Stimulated activated memory B cell treated with anti-CD40 and anti-IgM and Interleukin-4, amounts not matched to agents 10 μg/mL and 1 μg/mL and 100 μg/mL, for 72 hours (primary cell): ENCODE data around the gene COA1.
"Not testable (repeated sequence)": the region's sequence is repeated elsewhere in the genome, so short reads cannot be mapped to it uniquely, and the experiment has no call there.

Experiments used
- ATAC-seq: fragments of 150-1000 bp; cut with Tn5 transposase; 2 replicates; pipeline ENCODE4 v1.10.0; 2021
- H3K27ac Mint-ChIP-seq: one replicate; pipeline ENCODE4 v1.8.0; 2022; ENCODE audit warnings: mild to moderate bottlenecking, mixed read lengths
- H3K27me3 Mint-ChIP-seq: one replicate; pipeline ENCODE4 v1.8.0; 2022; ENCODE audit warnings: mixed read lengths
- H3K36me3 Mint-ChIP-seq: one replicate; pipeline ENCODE4 v1.8.0; 2022; ENCODE audit warnings: mixed read lengths
- H3K4me1 Mint-ChIP-seq: one replicate; pipeline ENCODE4 v1.8.0; 2022; ENCODE audit warnings: mixed read lengths
- H3K4me3 Mint-ChIP-seq: one replicate; pipeline ENCODE4 v1.8.0; 2022; ENCODE audit warnings: mild to moderate bottlenecking, moderate library complexity, mixed read lengths
- H3K9me3 Mint-ChIP-seq: one replicate; pipeline ENCODE4 v1.8.0; 2022; ENCODE audit warnings: mixed read lengths

COA1 gene

GRCh38 chr7:43602256-43602655, 127.1 kb downstream of the COA1 start:
- Mint-ChIP-seq H3K27ac (no peak overlapping the region), H3K27me3 (no peaks in the 10 kb centered on the region), H3K9me3 (peaks cover 3% of the 10 kb centered on the region), H3K36me3 (peaks cover 32% of the 10 kb centered on the region), H3K4me1 (peaks cover 32% of the 10 kb centered on the region), H3K4me3 (no peak overlapping the region)
- ATAC-seq: no peak

GRCh38 chr7:43600056-43600455, 129.3 kb downstream of the COA1 start:
- Mint-ChIP-seq H3K27ac (peak overlapping the region; percentile 77), H3K9me3 (peaks cover 3% of the 10 kb centered on the region), H3K4me3 (no peak overlapping the region), H3K4me1 (peaks cover 30% of the 10 kb centered on the region), H3K27me3 (no peaks in the 10 kb centered on the region), H3K36me3 (peaks cover 26% of the 10 kb centered on the region)
- ATAC-seq: no peak

GRCh38 chr7:43596426-43596825, 132.9 kb downstream of the COA1 start:
- Mint-ChIP-seq H3K36me3 (peaks cover 21% of the 10 kb centered on the region), H3K4me1 (peaks cover 56% of the 10 kb centered on the region)
- H3K27ac Mint-ChIP-seq, ATAC-seq, H3K9me3 Mint-ChIP-seq, H3K4me3 Mint-ChIP-seq, H3K27me3 Mint-ChIP-seq: not testable (repeated sequence)

- H3K9me3 Mint-ChIP-seq: no peaks in the 10 kb centered on the region
- no peak for ATAC-seq
Measured at GRCh38 chr7:43594020-43594419, 135.3 kb downstream of the COA1 start.

GRCh38 chr7:43593010-43593409, 136.3 kb downstream of the COA1 start:
- Mint-ChIP-seq H3K36me3 (peaks cover 12% of the 10 kb centered on the region), H3K27ac (peak overlapping the region; percentile 97), H3K4me3 (no peak overlapping the region)

More at GRCh38 chr7:43594020-43594419, 135.3 kb downstream of the COA1 start:
- peak overlapping the region; percentile 97 for H3K27ac Mint-ChIP-seq
- H3K27me3 Mint-ChIP-seq: no peaks in the 10 kb centered on the region
- peaks cover 12% of the 10 kb centered on the region for H3K36me3 Mint-ChIP-seq
- H3K4me1 Mint-ChIP-seq: peaks cover 70% of the 10 kb centered on the region
- peak overlapping the region; percentile 10 for H3K4me3 Mint-ChIP-seq

GRCh38 chr7:43592326-43592725, 137.0 kb downstream of the COA1 start:
- no peaks in the 10 kb centered on the region for H3K9me3 Mint-ChIP-seq
- peaks cover 82% of the 10 kb centered on the region for H3K4me1 Mint-ChIP-seq
- ATAC-seq: no peak
- H3K4me3 Mint-ChIP-seq: peak overlapping the region; percentile 24
- peak overlapping the region; percentile 97 for H3K27ac Mint-ChIP-seq
- H3K36me3 Mint-ChIP-seq: peaks cover 11% of the 10 kb centered on the region
- H3K27me3 Mint-ChIP-seq: no peaks in the 10 kb centered on the region

More at GRCh38 chr7:43593010-43593409, 136.3 kb downstream of the COA1 start:
- Mint-ChIP-seq H3K4me1 (peaks cover 80% of the 10 kb centered on the region), H3K9me3 (no peaks in the 10 kb centered on the region), H3K27me3 (no peaks in the 10 kb centered on the region)
- ATAC-seq: no peak

GRCh38 chr7:43591558-43592180, 137.7 kb downstream of the COA1 start:
- H3K27me3 Mint-ChIP-seq: no peaks in the 10 kb centered on the region
- peaks cover 5% of the 10 kb centered on the region for H3K36me3 Mint-ChIP-seq
- peak overlapping the region; percentile 97 for H3K27ac Mint-ChIP-seq
- H3K4me3 Mint-ChIP-seq: peak overlapping the region; percentile 24
- no peak for ATAC-seq
- no peaks in the 10 kb centered on the region for H3K9me3 Mint-ChIP-seq
- peaks cover 87% of the 10 kb centered on the region for H3K4me1 Mint-ChIP-seq

- H3K4me3 Mint-ChIP-seq: peak overlapping the region; percentile 24
Measured at GRCh38 chr7:43590862-43591557, 138.3 kb downstream of the COA1 start.

GRCh38 chr7:43589728-43590127, 139.6 kb downstream of the COA1 start:
- peaks cover 5% of the 10 kb centered on the region for H3K36me3 Mint-ChIP-seq
- no peaks in the 10 kb centered on the region for H3K27me3 Mint-ChIP-seq
- H3K4me1 Mint-ChIP-seq: peaks cover 85% of the 10 kb centered on the region
- peak overlapping the region; percentile 32 for H3K4me3 Mint-ChIP-seq
- no peaks in the 10 kb centered on the region for H3K9me3 Mint-ChIP-seq
- ATAC-seq: no peak
- H3K27ac Mint-ChIP-seq: peak overlapping the region; percentile 97

More at GRCh38 chr7:43590862-43591557, 138.3 kb downstream of the COA1 start:
- no peaks in the 10 kb centered on the region for H3K27me3 Mint-ChIP-seq
- H3K27ac Mint-ChIP-seq: peak overlapping the region; percentile 97
- peaks cover 90% of the 10 kb centered on the region for H3K4me1 Mint-ChIP-seq
- peak; percentile 89 for ATAC-seq
- peaks cover 5% of the 10 kb centered on the region for H3K36me3 Mint-ChIP-seq
- H3K9me3 Mint-ChIP-seq: no peaks in the 10 kb centered on the region
